PC-9 (cell line): ENCODE results near the gene OXSR1. TPM values are rescaled to one million over a fixed set of nuclear protein-coding genes. Genes with fewer than 3 reads are reported as not detected.

Experiments used
- BruUV-seq: library from RNA; stranded (reverse); fragments of 400-500 nt; replicated peaks from 2 replicates; lab custom pipeline; 2021; lab: Mats Ljungman, UMichigan
- CTCF ChIA-PET: fragments of 300-600 bp; sonication (Branson Sonifier 250); formaldehyde crosslinking; loops from one replicate; lab custom pipeline; 2022; ENCODE audit warnings: antibody characterized with exemption; lab: Charles Lee
- POLR2A ChIA-PET: fragments of 300-600 bp; sonication (Branson Sonifier 250); formaldehyde crosslinking; loops from one replicate; lab custom pipeline; 2022; ENCODE audit warnings: antibody characterized with exemption; ENCODE audit not compliant: unreplicated experiment; lab: Charles Lee
- DNase-seq, 2 experiments: peaks; one replicate each; pipeline versions ENCODE4 v3.0.0 to v3.0.0-alpha.2; 2015 to 2022; ENCODE audit warnings: mixed read lengths in 1 of 2
- H2AFZ ChIP-seq: fragments of 200-600 bp; sonication (generic); 2 replicates; pipeline ENCODE4 v1.8.1; 2017; ENCODE audit warnings: antibody characterized with exemption
- H3F3A ChIP-seq: fragments of 200-600 bp; sonication (generic); 2 replicates; pipeline ENCODE4 v1.8.1; 2017; ENCODE audit warnings: antibody characterized with exemption, mild to moderate bottlenecking, low read depth; ENCODE audit not compliant: insufficient read depth
- H3K27ac ChIP-seq: fragments of 200-600 bp; sonication (generic); 2 replicates; pipeline ENCODE4 v1.6.1; 2016; ENCODE audit warnings: mixed run types
- H3K27me3 ChIP-seq: fragments of 200-600 bp; sonication (generic); 2 replicates; pipeline ENCODE4 v1.6.1; 2016; ENCODE audit warnings: low read depth, mixed run types; ENCODE audit not compliant: insufficient read depth
- H3K36me3 ChIP-seq: fragments of 200-600 bp; sonication (generic); 2 replicates; pipeline ENCODE4 v1.6.1; 2016; ENCODE audit warnings: low read depth, mixed run types
- H3K4me1 ChIP-seq: fragments of 200-600 bp; sonication (generic); replicated peaks from 2 replicates; pipeline ENCODE4 v1.6.1; 2016; ENCODE audit warnings: mixed run types; ENCODE audit not compliant: insufficient read depth
- H3K4me2 ChIP-seq: fragments of 200-600 bp; sonication (generic); 2 replicates; pipeline ENCODE4 v1.6.1; 2017; ENCODE audit warnings: mixed run types
- H3K4me3 ChIP-seq: fragments of 200-600 bp; sonication (generic); 2 replicates; pipeline ENCODE4 v1.6.1; 2016; ENCODE audit warnings: mixed run types
- H3K79me2 ChIP-seq: fragments of 200-600 bp; sonication (generic); 2 replicates; pipeline ENCODE4 v1.6.1; 2017; ENCODE audit warnings: low read depth, mixed run types
- H3K9me2 ChIP-seq: fragments of 200-600 bp; sonication (generic); 2 replicates; pipeline ENCODE4 v1.8.1; 2017; ENCODE audit warnings: mild to moderate bottlenecking; ENCODE audit not compliant: insufficient read depth
- H3K9me3 ChIP-seq: fragments of 200-600 bp; sonication (generic); 2 replicates; pipeline ENCODE4 v1.8.1; 2016; ENCODE audit warnings: low read depth; ENCODE audit not compliant: insufficient read depth
- H4K20me1 ChIP-seq: fragments of 200-600 bp; sonication (generic); 2 replicates; pipeline ENCODE4 v1.8.1; 2017; ENCODE audit not compliant: insufficient read depth
- EZH2 ChIP-seq: fragments of 200-600 bp; sonication (generic); IDR thresholded peaks from 2 replicates; pipeline ENCODE4 v1.8.0; 2017; ENCODE audit warnings: antibody characterized with exemption, low read depth
- intact Hi-C: fragments of 100-400 bp; cut with micrococcal nuclease; formaldehyde crosslinking; loops from one replicate; pipeline ENCODE4 v1.10.0; 2022; ENCODE audit not compliant: unreplicated experiment
- total RNA-seq: library from RNA; stranded (reverse); gene quantifications from 2 replicates; pipeline ENCODE4 v1.2.3, GENCODE V29; 2021
- TF ChIP-seq, protein P1 (sequence below): fragments of 200-600 bp; sonication (generic); conservative IDR thresholded peaks from 2 replicates; pipeline ENCODE4 v1.6.1; 2017; ENCODE audit warnings: mixed run types, antibody characterized with exemption, mild to moderate bottlenecking, moderate library complexity

OXSR1 gene
- total RNA-seq, 1 experiment from 2014 or later: 54.3 TPM

- H3K27ac ChIP-seq: no peak overlapping the region
- H3K4me3 ChIP-seq: no peak overlapping the region
- H3F3A ChIP-seq: peaks cover 33% of the 10 kb centered on the region
- no peak for DNase-seq
- no peak overlapping the region for H2AFZ ChIP-seq
- H3K36me3 ChIP-seq: no peaks in the 10 kb centered on the region
- H3K9me3 ChIP-seq: peaks cover 12% of the 10 kb centered on the region; the same call in 1 of the 2 replicates
- ChIA-PET CTCF (no interaction called here), POLR2A (no interaction called here)
- BruUV-seq: no TSS peak
- TF ChIP-seq EZH2: no peak
- TF ChIP-seq, protein P1, sequence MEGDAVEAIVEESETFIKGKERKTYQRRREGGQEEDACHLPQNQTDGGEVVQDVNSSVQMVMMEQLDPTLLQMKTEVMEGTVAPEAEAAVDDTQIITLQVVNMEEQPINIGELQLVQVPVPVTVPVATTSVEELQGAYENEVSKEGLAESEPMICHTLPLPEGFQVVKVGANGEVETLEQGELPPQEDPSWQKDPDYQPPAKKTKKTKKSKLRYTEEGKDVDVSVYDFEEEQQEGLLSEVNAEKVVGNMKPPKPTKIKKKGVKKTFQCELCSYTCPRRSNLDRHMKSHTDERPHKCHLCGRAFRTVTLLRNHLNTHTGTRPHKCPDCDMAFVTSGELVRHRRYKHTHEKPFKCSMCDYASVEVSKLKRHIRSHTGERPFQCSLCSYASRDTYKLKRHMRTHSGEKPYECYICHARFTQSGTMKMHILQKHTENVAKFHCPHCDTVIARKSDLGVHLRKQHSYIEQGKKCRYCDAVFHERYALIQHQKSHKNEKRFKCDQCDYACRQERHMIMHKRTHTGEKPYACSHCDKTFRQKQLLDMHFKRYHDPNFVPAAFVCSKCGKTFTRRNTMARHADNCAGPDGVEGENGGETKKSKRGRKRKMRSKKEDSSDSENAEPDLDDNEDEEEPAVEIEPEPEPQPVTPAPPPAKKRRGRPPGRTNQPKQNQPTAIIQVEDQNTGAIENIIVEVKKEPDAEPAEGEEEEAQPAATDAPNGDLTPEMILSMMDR: no peak
- no peak overlapping the region for H3K4me2 ChIP-seq
- peaks cover 38% of the 10 kb centered on the region for H3K4me1 ChIP-seq
- H3K9me2 ChIP-seq: no peaks in the 10 kb centered on the region
- no peaks in the 10 kb centered on the region for H3K27me3 ChIP-seq
- intact Hi-C loops: loop anchor here (5.0 kb wide), 1 partner anchor 202 kb away; no protein-coding TSS in a partner anchor
- no peaks in the 10 kb centered on the region for H4K20me1 ChIP-seq
- H3K79me2 ChIP-seq: no peaks in the 10 kb centered on the region
These were observed 15.6 kb upstream of the OXSR1 start for GRCh38 chr3:38149708-38150107.

GRCh38 chr3:38150780-38151528 is 14.4 kb upstream of the OXSR1 start:
- H3K4me3 ChIP-seq: no peak overlapping the region
- TF ChIP-seq, protein P1: no peak
- TF ChIP-seq EZH2: no peak
- no peaks in the 10 kb centered on the region for H3K79me2 ChIP-seq
- H3K9me3 ChIP-seq: peaks cover 12% of the 10 kb centered on the region; the same call in 1 of the 2 replicates
- peaks cover 51% of the 10 kb centered on the region for H3K4me1 ChIP-seq
- peak overlapping the region; percentile 49; the same call in 1 of the 2 replicates for H3K4me2 ChIP-seq
- no peaks in the 10 kb centered on the region for H3K9me2 ChIP-seq
- BruUV-seq: no TSS peak
- intact Hi-C loops: loop anchor here (5.0 kb wide), 1 partner anchor 204 kb away; no protein-coding TSS in a partner anchor
- peaks cover 33% of the 10 kb centered on the region for H3F3A ChIP-seq
- no peaks in the 10 kb centered on the region for H3K27me3 ChIP-seq
- H2AFZ ChIP-seq: no peak overlapping the region
- H4K20me1 ChIP-seq: no peaks in the 10 kb centered on the region
- POLR2A ChIA-PET: no interaction called here
- CTCF ChIA-PET: no interaction called here
- H3K36me3 ChIP-seq: no peaks in the 10 kb centered on the region
- peak overlapping the region; percentile 92 for H3K27ac ChIP-seq
- DNase-seq: no peak

GRCh38 chr3:38151667-38152265 is 13.6 kb upstream of the OXSR1 start:
- H3K79me2 ChIP-seq: no peaks in the 10 kb centered on the region
- H3K9me2 ChIP-seq: no peaks in the 10 kb centered on the region
- H3K4me3 ChIP-seq: no peak overlapping the region
- intact Hi-C loops: loop anchor here (1.0 to 5.0 kb wide), 2 partner anchors 9 to 204 kb away; no protein-coding TSS in a partner anchor
- peaks cover 7% of the 10 kb centered on the region; the same call in 1 of the 2 replicates for H3K9me3 ChIP-seq
- no peaks in the 10 kb centered on the region for H3K36me3 ChIP-seq
- no peaks in the 10 kb centered on the region for H3K27me3 ChIP-seq
- peaks cover 33% of the 10 kb centered on the region for H3F3A ChIP-seq
- peak overlapping the region; percentile 49 for H3K4me2 ChIP-seq
- no peak overlapping the region for H2AFZ ChIP-seq
- no peaks in the 10 kb centered on the region for H4K20me1 ChIP-seq
- H3K27ac ChIP-seq: peak overlapping the region; percentile 92
- POLR2A ChIA-PET: no interaction called here
- peaks cover 57% of the 10 kb centered on the region for H3K4me1 ChIP-seq
- BruUV-seq: no TSS peak
- DNase-seq: peak; percentile 49 to 95
- TF ChIP-seq EZH2: no peak
- TF ChIP-seq, protein P1: no peak
- CTCF ChIA-PET: no interaction called here
